ENCODE measurements around the gene ZEB2.

The ZEB2 gene

DNA sequence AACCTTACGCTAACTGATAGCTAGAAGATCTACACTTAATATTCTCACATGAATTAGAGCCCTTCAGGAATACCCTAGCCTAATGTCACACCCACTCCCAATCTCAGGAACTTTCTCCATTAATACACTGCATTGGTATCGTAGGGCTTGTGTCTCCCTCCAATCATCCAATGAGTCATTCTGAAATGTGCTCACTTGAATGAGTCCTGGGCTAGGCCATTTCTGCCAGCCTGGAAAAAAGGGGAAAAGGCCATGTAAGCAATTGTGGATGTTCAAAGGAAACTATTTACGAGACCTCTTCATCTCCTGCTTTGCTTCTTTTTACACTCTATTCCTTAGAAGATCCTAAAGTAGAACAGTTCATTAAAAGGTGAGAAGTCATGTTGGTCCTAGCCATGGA, 18.8 kb downstream of the ZEB2 start:
- no peak overlapping the region for H3K4me2 ChIP-seq (ENCODE audit: low read length)
- no peaks in the 10 kb centered on the region for H3K9me3 ChIP-seq (ENCODE audit: control insufficient read depth, insufficient read depth, low read length)
- no peaks in the 10 kb centered on the region for H3K4me1 ChIP-seq (ENCODE audit: control insufficient read depth, low read length)
- H3K27me3 ChIP-seq (ENCODE audit: control insufficient read depth, low read length): no peaks in the 10 kb centered on the region
- H3K79me2 ChIP-seq (ENCODE audit: control insufficient read depth, low read length): 0 out of 2 replicates have a peak, but pooled peaks cover 6% of the 10 kb centered on the region
- no peaks in the 10 kb centered on the region; the same call in 1 of the 2 replicates for H3K36me3 ChIP-seq (ENCODE audit: control insufficient read depth, low read length)
- TF ChIP-seq CTCF (IDR thresholded peaks at IDR 0.05; ENCODE audit: low read depth, low read length, poor library complexity, severe bottlenecking) (no peak), EZH2phosphoT487 (IDR thresholded peaks at IDR 0.05; ENCODE audit: borderline replicate concordance, low read length) (no peak)
- no peaks in the 10 kb centered on the region for H4K20me1 ChIP-seq (ENCODE audit: control insufficient read depth, insufficient read depth, low read depth, low read length)
- no peak overlapping the region for H3K4me3 ChIP-seq (ENCODE audit: low read length)
- H3F3A ChIP-seq (ENCODE audit: control insufficient read depth, insufficient read depth): no peaks in the 10 kb centered on the region
- H3K27ac ChIP-seq (ENCODE audit: low read depth, low read length): no peak overlapping the region
- no peaks in the 10 kb centered on the region for H3K9me2 ChIP-seq (replicated peaks; ENCODE audit: control insufficient read depth, low read length)

DNA sequence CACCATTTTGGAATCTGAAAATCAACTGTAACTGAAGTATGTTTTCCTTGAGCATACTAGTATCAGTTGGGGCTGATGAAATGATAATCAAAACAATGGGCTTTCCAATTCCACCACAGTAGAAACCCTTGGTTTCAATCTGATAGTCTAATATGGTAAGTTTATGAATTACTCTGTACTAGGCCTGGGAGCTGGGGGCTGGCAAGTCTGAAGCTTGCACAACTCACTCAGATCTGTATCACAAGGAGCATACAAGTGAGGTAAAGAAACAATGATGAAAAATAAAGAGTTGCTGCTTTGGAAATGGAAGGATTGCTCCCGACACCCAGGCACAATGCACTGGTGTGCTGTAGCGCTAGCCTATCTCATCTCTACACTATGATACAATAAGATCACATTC, 19.4 kb downstream of the ZEB2 start:
- Histone ChIP-seq H3K4me2 (ENCODE audit: low read length) (no peak overlapping the region), H3F3A (ENCODE audit: control insufficient read depth, insufficient read depth) (no peaks in the 10 kb centered on the region), H3K27ac (ENCODE audit: low read depth, low read length) (no peak overlapping the region), H3K4me3 (ENCODE audit: low read length) (no peak overlapping the region), H3K9me3 (ENCODE audit: control insufficient read depth, insufficient read depth, low read length) (no peaks in the 10 kb centered on the region), H3K79me2 (ENCODE audit: control insufficient read depth, low read length) (peaks cover 12% of the 10 kb centered on the region; the same call in 1 of the 2 replicates), H3K27me3 (ENCODE audit: control insufficient read depth, low read length) (no peaks in the 10 kb centered on the region), H3K9me2 (replicated peaks; ENCODE audit: control insufficient read depth, low read length) (no peaks in the 10 kb centered on the region), H3K4me1 (ENCODE audit: control insufficient read depth, low read length) (peaks cover 4% of the 10 kb centered on the region; the same call in 1 of the 2 replicates), H4K20me1 (ENCODE audit: control insufficient read depth, insufficient read depth, low read depth, low read length) (no peaks in the 10 kb centered on the region), H3K36me3 (ENCODE audit: control insufficient read depth, low read length) (no peaks in the 10 kb centered on the region; the same call in 1 of the 2 replicates)
- TF ChIP-seq EZH2phosphoT487 (IDR thresholded peaks at IDR 0.05; ENCODE audit: borderline replicate concordance, low read length) (no peak), CTCF (IDR thresholded peaks at IDR 0.05; ENCODE audit: low read depth, low read length, poor library complexity, severe bottlenecking) (no peak)

GRCh38 chr2:144498277-144498676, 21.6 kb downstream of the ZEB2 start:
- no peaks in the 10 kb centered on the region for H3F3A ChIP-seq (ENCODE audit: control insufficient read depth, insufficient read depth)
- no peaks in the 10 kb centered on the region for H4K20me1 ChIP-seq (ENCODE audit: control insufficient read depth, insufficient read depth, low read depth, low read length)
- H3K27me3 ChIP-seq (ENCODE audit: control insufficient read depth, low read length): no peaks in the 10 kb centered on the region
- no peaks in the 10 kb centered on the region for H3K9me2 ChIP-seq (replicated peaks; ENCODE audit: control insufficient read depth, low read length)
- no peak overlapping the region for H3K4me3 ChIP-seq (ENCODE audit: low read length)
- TF ChIP-seq CTCF (IDR thresholded peaks at IDR 0.05; ENCODE audit: low read depth, low read length, poor library complexity, severe bottlenecking): no peak
- TF ChIP-seq EZH2phosphoT487 (IDR thresholded peaks at IDR 0.05; ENCODE audit: borderline replicate concordance, low read length): no peak
- H3K79me2 ChIP-seq (ENCODE audit: control insufficient read depth, low read length): peaks cover 18% of the 10 kb centered on the region; the same call in 1 of the 2 replicates
- H3K4me1 ChIP-seq (ENCODE audit: control insufficient read depth, low read length): peaks cover 7% of the 10 kb centered on the region; the same call in 1 of the 2 replicates
- no peak overlapping the region for H3K27ac ChIP-seq (ENCODE audit: low read depth, low read length)
- H3K36me3 ChIP-seq (ENCODE audit: control insufficient read depth, low read length): no peaks in the 10 kb centered on the region
- no peaks in the 10 kb centered on the region for H3K9me3 ChIP-seq (ENCODE audit: control insufficient read depth, insufficient read depth, low read length)
- no peak overlapping the region for H3K4me2 ChIP-seq (ENCODE audit: low read length)
